NB4 (cell line): ENCODE measurements around the gene NUDT3.
A peak's percentile ranks its signal among the peaks of the same experiment; 100 is the strongest.

Source experiments
- DNase-seq: peaks from one replicate; pipeline ENCODE4 v3.0.0; 2010; ENCODE audit warnings: low read depth
- H3K4me3 ChIP-seq: one replicate; pipeline ENCODE4 v1.5.1; 2011; ENCODE audit warnings: mild to moderate bottlenecking, low read depth, low read length, moderate library complexity
- MYC ChIP-seq: IDR thresholded peaks from 2 replicates; pipeline ENCODE4 v1.6.1; 2011; ENCODE audit warnings: low read depth, low read length
- POLR2A ChIP-seq: IDR thresholded peaks from 2 replicates; pipeline ENCODE4 v1.6.1; 2011; ENCODE audit warnings: mild to moderate bottlenecking; ENCODE audit not compliant: insufficient read length; ENCODE audit errors: extremely low read depth
- TF ChIP-seq, protein P1 (sequence below): IDR thresholded peaks from one replicate; pipeline ENCODE4 v1.5.1; 2012; ENCODE audit warnings: low read depth, low read length
- TF ChIP-seq, protein P2 (sequence below): IDR thresholded peaks from 2 replicates; pipeline ENCODE4 v1.6.1; 2011; ENCODE audit warnings: low read depth, low read length

NUDT3 gene

DNA sequence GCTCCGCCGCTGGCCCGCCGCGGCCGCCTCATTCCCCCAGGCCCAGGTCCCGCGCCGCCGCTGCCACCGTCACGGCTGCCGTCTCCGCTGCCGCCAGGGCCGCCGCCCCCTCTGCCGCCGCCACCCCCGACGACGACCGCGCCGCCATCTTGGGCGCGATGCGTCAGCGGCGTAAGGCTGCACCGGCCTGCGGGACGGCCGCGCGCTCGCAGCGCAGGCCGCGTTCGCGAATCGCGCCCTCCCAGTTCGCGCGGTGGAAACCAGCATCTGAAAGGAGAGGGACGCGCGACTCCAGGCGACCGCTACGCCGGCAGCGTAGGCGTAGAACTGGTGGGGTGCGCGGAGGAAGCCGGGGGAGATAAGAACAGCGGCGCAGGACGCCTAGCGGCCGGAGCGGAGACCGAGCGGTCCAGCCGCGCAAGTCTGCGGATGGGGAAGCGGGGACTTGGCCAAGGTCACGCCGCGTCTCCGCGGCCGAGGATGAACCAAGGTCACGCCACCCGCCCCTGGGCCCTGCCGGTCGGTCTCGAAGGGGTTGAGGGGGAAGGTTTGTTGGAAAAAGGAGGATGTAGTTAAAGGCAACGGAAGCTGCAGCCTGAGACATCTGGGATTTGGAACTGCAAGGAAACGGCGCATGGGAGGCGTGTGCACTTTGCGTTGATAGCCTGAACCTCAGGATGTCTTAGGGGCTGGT is at the start of gene NUDT3:
TSS of gene NUDT3 (minus strand) at position 173 of the 694 bp plus-strand sequence. CDS start 307 bp downstream, outside the sequence.
- H3K4me3 ChIP-seq: peak within 1 kb of the TSS; percentile 95
- DNase-seq: peak; percentile 96
- TF ChIP-seq, protein P1, sequence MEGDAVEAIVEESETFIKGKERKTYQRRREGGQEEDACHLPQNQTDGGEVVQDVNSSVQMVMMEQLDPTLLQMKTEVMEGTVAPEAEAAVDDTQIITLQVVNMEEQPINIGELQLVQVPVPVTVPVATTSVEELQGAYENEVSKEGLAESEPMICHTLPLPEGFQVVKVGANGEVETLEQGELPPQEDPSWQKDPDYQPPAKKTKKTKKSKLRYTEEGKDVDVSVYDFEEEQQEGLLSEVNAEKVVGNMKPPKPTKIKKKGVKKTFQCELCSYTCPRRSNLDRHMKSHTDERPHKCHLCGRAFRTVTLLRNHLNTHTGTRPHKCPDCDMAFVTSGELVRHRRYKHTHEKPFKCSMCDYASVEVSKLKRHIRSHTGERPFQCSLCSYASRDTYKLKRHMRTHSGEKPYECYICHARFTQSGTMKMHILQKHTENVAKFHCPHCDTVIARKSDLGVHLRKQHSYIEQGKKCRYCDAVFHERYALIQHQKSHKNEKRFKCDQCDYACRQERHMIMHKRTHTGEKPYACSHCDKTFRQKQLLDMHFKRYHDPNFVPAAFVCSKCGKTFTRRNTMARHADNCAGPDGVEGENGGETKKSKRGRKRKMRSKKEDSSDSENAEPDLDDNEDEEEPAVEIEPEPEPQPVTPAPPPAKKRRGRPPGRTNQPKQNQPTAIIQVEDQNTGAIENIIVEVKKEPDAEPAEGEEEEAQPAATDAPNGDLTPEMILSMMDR: peak; percentile 69
- TF ChIP-seq MYC: peak; percentile 6; the same call in 1 of the 2 replicates
- TF ChIP-seq POLR2A: peak; percentile 68
- TF ChIP-seq, protein P2, sequence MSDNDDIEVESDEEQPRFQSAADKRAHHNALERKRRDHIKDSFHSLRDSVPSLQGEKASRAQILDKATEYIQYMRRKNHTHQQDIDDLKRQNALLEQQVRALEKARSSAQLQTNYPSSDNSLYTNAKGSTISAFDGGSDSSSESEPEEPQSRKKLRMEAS: peak; percentile 51; the same call in 1 of the 2 replicates

DNA sequence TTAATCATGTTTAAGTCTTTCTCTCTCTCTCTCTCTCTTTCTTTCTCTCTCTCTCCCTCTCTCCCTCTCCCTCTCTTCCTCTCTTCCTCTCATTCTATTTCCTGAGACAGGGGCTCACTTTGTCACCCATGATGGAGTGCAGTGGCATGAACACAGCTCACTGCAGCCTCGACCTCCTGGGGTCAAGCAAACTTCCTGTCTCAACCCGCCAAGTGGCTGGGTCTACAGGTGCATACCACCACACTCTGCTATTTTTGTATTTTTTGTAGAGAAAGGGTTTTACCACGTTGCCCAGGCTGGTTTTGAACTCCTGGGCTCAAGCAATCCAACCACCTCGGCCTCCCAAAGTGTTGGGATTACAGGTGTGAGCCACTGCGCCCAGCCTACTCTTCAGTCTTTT is 49.1 kb upstream of the NUDT3 start:
- DNase-seq: no peak
- H3K4me3 ChIP-seq: no peak overlapping the region
- TF ChIP-seq, protein P1: no peak
- TF ChIP-seq POLR2A (no peak), MYC (no peak)
- TF ChIP-seq, protein P2: no peak

DNA sequence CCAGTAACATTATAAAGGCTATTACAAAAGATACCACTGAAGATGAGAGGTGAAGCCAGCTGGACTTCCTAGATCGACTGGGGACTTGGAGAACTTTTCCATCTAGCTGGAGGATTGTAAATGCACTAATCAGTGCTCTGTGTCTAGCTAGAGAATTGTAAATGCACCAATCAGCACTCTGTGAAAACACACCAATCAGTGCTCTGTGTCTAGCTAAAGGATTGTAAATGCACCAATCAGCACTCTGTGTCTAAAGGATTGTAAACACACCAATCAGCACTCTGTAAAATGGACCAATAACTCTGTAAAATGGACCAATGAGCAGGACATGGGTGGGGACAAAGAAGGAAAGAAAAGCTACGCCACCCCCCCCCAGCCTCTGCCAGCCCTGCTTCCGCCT is 47.0 kb upstream of the NUDT3 start:
- no peak overlapping the region for H3K4me3 ChIP-seq
- DNase-seq: no peak
- no peak for TF ChIP-seq POLR2A
- TF ChIP-seq, protein P2: no peak
- TF ChIP-seq, protein P1: no peak
- TF ChIP-seq MYC: no peak

DNA sequence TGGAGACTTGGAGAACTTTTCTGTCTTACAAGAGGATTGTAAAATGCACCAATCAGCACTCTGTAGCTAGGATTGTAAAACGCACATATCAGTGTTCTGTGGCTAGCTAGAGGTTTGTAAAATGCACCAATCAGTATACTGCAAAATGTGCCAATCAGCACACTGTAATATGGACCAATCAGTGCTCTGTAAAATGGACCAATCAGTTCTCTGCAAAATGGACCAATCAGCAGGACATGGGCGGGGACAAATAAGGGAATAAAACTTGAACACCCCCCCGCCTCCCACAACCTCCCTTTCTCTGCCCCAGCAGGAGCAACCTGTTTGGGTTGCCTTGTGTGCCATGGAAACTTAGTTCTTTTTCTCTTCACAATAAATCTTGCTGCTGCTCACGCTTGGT is 46.2 kb upstream of the NUDT3 start:
- no peak overlapping the region for H3K4me3 ChIP-seq
- TF ChIP-seq, protein P1: no peak
- TF ChIP-seq POLR2A: no peak
- TF ChIP-seq MYC: no peak
- TF ChIP-seq, protein P2: no peak
- DNase-seq: no peak

DNA sequence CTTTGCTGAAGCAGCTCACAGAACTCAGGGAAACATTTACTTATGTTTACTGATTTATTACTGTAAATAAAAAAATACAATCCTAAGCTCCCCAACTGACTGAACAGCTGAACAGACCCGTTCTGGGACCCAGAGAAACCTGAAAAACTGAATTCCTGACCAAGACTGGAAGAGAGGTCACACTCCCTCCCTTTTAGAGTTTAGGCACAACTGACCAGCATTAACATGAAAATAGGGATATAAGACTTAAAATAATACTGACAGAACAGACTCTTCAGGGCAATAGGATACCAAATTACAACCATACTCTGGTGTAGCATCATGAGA is 45.1 kb upstream of the NUDT3 start:
- H3K4me3 ChIP-seq: no peak overlapping the region
- TF ChIP-seq POLR2A: no peak
- TF ChIP-seq, protein P2: no peak
- TF ChIP-seq, protein P1: no peak
- DNase-seq: no peak
